NCI-H2227 (cell line): ENCODE data around the gene HEYL.

Source experiments
- DNase-seq: peaks from one replicate; lab custom pipeline; 2025; ENCODE audit not compliant: unreplicated experiment; lab: John Stamatoyannopoulos, UW

The HEYL gene

DNA sequence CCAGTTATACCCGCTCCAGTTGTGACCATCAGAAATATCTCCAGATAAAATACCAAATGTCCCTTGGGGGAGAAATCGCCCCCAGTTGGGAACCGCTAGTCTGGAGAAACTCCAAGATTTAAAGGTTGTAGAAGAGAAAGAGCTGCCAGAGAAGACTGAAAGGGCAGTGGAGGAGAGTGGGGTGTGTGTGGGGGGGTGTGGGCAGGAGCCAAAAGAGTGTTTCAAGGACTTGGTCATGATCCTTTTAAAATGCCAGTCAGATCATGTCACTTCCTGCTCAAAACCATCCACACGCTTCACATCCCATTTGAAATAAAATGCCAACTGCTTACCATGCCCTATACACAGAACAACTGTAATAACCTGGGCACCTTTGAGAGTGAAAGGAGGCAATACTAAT, 3.4 kb upstream of the HEYL start:
- DNase-seq, result no peak

GRCh38 chr1:39640861-39641260, 1.4 kb upstream of the HEYL start:
- peak; percentile 81 for DNase-seq

GRCh38 chr1:39638965-39639304, 508 bp downstream of the HEYL start:
- no peak for DNase-seq

- no peak for DNase-seq
Observed at GRCh38 chr1:39637361-39637760, 2.1 kb downstream of the HEYL start.

DNA sequence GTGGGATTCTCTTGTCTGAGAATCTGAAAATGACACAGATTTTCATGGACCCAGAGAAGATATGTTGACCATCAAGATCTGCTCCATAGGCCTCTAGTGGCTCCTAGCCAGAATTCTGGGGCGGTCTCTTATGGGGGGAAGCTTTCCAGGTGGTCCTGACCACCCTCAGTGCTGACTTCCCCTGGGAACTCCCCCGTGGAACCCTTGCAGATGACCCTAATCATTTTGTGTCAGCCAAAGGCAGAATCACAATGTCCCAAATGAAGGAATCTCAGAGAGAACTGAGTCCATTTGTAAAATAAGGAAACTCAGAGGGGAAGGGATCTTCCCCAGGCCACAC, 3.6 kb downstream of the HEYL start:
- no peak for DNase-seq

GRCh38 chr1:39635205-39635870, 4.1 kb downstream of the HEYL start:
- no peak for DNase-seq

GRCh38 chr1:39633422-39633821, 6.0 kb downstream of the HEYL start:
- no peak for DNase-seq

DNA sequence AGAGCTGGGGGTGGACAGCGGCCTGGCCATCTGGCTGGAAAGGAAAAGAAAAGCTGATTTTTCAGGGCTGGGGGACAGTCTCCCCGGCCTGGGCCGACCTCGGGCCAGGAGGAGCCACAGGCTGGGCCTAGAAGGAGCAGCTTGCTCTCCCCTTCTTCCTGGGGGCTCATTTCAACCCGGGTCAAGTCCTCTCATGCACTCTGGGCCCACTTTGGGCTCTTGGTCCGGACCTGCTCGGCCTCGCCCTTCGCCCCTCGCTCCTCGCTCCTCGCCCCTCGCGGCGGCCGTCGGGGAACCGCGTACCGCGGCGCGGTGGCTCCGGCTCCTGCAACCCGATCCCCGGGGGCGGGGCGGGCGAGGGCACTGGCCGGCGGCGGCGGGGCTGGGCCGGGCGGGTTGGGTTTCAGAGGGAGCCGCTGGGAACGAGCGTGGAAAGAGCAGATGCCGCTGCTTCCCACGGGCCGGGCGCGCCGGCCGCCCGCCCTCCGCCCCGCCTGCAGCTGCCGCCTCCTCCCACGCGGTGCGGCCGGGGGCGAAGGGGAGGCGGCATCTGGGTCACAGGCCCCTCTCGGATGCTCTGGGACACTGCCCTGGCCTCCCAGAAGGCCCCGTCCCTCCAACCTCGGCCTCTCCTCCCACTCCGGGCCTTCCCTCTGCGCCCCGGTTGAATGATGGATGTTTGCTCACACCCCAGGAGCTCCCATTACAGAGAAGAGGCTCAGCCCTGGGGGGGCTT, 6.6 kb downstream of the HEYL start:
- no peak for DNase-seq

GRCh38 chr1:39632323-39632681, 7.1 kb downstream of the HEYL start:
- no peak for DNase-seq

DNA sequence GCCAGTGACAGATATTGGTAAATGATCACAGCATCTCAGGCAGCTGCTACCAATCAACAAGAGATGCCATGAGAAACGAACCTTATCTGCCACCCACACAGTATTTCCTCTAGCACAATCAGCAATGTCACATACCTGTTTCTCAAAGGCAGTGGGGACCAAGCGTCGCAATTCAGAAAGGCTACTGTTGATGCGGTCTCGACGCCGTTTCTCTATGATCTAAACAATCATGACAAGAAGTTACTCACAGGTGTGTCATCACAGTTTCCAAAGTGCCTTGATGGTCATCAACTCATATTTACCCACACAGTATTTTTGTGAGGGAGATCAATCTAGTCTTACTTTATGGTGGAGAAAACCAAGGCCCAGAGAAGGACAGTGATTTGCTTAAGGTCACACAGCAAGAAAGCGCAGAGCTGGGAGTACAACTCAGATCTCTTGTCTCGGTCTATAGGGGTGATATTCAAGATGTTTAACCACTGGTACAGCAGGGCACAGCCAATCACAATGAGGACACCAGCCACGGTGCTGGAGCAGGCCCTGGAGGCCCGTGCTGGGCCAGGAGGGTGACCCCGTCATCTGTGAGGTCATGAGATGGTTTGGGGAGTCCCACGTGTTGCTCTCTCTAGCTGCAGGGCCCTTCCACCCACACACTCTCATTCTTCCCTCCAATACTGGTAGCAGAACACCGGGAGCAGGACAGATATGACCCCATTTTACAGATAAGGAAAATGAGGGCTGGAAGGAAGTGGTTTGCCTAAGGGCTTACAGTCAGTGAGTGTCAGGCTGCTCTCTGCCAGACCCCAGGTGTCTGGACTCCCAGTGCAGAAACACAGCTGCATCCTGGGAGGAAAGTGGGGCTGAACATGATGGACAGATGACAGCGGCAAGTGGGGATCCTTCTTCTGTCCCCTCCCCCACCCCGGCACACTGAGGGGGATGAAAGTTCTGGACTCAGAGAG, 7.8 kb downstream of the HEYL start:
- no peak for DNase-seq

GRCh38 chr1:39628807-39629350, 10.6 kb downstream of the HEYL start:
- DNase-seq, result no peak

DNA sequence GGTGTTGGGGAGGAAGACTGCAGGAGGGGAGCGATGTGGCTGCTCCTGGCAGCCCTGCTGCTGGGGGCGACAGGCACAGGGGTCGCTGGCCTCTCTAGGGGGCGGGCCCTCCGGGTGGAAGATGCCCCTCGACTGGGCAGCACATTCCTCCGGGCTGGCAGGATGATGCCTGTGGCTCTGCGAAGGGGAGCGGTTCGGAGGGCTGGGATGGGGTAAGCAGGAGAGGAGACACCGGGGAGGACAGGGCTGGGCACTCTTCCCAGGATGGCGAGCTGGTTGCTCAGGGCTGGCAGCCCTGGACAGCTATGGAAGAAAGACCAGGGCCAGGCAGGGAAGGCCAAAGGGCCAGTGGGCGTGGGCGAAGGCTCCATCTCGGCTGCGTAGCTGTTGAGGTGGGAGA, 12.8 kb downstream of the HEYL start:
- no peak for DNase-seq

DNA sequence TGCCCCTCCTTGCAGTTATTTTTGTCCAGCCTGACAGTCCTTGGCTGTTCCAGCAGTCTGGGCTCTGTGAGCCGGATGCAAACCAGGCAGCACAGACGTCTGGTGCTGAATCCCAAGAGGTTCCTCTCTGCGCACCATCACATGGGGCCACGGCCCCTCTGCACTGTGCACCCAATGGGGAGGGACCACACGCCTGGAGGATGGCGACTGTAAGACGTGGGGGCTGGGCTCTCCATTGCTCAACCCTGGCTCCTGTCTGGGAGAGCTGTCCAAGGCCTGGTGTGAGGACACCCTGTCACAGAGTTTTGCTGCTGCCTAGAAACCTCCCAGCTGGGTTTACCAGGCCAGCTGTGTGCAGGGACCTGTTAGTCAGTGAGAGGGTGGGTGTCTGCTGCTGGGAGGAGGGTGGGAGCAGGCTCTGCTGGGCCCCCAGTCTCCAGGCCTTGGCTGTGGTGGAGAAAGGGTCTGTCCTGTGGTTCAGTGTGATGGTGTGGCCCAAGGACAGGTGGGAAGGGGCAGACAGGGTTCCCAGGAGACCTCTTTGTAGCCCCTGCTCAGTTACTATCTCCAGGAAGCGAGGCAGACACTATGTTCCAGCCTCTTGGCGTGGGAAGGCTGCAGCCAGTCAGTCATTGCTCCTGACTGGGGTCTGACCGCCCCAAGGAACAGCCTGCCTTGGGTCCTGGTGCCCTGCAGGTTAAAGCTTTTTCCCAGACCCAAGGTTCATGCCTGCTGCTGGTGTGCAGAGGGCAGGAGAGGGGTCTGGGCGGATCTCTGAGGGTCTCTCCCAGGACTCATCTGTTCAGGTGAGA, 13.8 kb downstream of the HEYL start:
- DNase-seq, result no peak

DNA sequence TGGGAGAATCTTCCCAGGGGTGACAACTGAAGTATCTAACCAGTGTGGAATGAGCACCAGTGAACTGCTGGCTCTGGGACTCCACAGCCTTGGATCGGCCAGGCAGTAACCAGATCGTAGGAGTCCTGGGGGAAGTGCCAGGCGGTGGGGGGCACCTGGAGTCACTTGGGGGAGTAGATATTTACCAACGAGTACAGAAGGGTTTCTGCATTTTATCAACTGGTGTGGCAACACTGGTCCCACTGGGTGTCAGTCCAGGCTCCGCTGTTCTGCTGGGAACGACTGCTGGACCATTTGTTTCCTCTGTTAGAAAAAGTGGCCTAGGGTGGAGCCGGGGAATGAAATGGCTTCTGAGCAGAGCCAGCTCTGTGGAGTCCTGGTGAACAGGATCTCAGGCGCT, 14.4 kb downstream of the HEYL start:
- no peak for DNase-seq

DNA sequence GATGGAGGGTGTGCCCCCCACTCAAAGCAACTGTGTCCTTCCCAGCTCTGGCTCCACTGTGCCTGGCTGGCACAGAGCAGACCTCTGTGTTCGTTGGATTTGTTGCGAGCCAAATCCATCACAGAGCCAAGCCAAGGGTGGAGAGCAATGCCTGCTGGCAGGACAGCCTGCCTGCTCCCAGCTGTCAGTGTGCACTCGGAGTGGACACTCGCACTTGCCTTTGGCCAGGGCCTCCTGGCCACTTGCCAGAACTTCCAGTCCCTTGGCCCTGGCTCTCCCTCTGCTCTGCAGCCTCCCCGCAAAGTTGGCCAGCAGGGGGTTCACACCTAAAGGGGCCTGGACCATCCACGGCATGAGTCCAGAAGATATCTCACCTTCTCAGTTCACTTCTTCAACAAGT, 16.4 kb downstream of the HEYL start:
- DNase-seq, result no peak

DNA sequence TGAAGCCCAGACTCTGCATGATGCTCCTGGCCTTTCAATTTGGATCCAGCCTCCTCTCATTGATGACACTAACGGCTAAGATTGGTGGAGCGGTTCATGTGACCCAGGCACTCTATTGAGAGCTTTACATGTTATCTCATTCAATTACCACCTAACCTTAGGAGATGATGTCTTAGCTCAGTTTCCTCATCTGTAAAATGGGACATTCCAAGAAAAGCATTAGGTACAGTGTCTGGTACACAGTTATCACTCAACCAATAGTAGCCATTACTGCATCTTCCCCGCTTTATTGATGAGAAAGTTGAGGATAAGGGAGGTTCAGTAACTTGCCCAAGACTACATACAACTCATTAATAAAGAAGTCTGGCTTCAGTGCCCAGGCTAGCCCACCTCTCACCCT, 17.0 kb downstream of the HEYL start:
- no peak for DNase-seq

DNA sequence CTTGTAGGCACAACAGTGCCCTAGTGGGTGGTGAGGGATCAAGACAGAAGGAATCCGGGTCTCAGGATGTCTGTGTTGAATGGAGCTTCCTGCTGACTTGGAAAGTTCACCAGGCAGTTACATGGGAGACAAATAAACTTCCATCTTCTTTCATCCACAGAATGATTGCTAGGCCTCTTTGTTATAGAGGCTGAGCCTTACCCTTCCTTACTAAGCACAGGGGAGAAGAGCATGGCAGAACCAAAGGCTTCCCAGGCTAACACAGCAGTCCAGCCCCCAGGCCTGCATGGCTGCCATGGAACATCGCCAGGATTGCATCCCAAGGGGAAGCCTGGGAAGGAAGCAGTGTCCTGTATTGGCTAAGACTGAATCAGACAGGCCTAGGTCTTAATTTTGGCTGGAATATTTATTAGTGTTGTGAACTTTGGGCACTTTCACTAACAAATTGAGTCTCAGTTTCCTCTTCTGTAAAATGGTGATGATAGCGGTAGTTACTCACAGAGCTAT, 18.7 kb downstream of the HEYL start:
- no peak for DNase-seq

GRCh38 chr1:39617488-39618049, 21.9 kb downstream of the HEYL start:
- no peak for DNase-seq

- peak; percentile 71 for DNase-seq
Observed at GRCh38 chr1:39615086-39615673, 24.3 kb downstream of the HEYL start.

DNA sequence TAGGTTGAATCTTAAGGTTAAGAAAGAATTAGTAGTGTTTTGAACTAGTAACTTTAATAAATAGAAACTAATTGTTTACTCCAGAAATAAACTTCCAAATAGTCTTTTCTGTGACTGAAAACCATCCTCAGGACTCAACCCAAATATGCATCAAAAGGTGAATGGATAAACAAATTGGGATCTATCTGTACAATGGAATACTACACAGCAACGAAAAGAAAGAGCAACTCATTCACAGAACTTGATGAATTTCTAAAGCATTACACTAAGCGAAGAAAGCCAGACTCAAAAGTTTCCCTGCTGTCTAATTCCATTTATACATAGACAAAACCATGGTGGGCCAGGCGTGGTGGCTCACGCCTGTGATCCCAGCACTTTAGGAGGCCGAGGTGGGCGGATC, 25.0 kb downstream of the HEYL start:
- no peak for DNase-seq
